Measurements from ENCODE around the gene PRCC. TPM values are rescaled to one million over a fixed set of nuclear protein-coding genes. Genes with fewer than 3 reads are reported as not detected.

Gene PRCC
- polyA plus RNA-seq, 2 of the 4 experiments (the other 2 are of a cell fraction), result 44.5 to 52.0 TPM

DNA sequence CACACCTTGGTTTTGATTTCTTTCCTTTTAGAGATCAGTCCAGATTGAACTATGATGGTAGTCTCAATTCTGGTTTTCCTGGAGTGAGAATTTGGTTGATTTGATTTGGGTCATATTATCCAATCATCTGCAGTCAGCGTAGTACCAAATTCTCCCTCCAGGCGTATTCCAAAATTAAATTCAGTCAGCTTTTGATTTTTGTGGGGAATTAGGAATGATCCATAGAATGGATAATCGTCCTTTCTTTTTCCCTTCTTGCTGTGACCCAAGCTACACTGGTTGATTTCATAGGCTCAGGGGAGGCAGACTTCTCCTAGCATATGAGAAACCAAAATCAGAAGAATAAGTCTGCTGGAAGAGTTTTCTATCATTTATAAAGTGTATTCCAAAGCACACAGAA, 4.9 kb downstream of the PRCC start:
- Histone ChIP-seq H3K9me3 (no peaks in the 10 kb centered on the region), H3K4me3 (no peak overlapping the region), H3K27ac (no peak overlapping the region), H3K4me1 (peaks cover 19% of the 10 kb centered on the region), H3K4me2 (no peak overlapping the region)
- FAIRE-seq (no peak), DNase-seq (ENCODE audit: low read depth in 1 of 2, low spot score in 1 of 2) (no peak), ATAC-seq (no peak)
- ChIA-PET POLR2A (no interaction called here), CTCF (interaction anchor here (0.6 to 13.3 kb wide), 13 partner anchors 9 to 156 kb away, joined by 3 to 130 read pairs (median 5); partner anchors contain the start of genes HDGF, INSRR, ISG20L2 and METTL25B)
- no peak for TF ChIP-seq RCOR1 (IDR thresholded peaks at IDR 0.05; ENCODE audit: low read depth, low read length)
- TF ChIP-seq, protein P1, sequence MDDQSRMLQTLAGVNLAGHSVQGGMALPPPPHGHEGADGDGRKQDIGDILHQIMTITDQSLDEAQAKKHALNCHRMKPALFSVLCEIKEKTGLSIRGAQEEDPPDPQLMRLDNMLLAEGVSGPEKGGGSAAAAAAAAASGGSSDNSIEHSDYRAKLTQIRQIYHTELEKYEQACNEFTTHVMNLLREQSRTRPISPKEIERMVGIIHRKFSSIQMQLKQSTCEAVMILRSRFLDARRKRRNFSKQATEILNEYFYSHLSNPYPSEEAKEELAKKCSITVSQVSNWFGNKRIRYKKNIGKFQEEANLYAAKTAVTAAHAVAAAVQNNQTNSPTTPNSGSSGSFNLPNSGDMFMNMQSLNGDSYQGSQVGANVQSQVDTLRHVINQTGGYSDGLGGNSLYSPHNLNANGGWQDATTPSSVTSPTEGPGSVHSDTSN (IDR thresholded peaks at IDR 0.05), result no peak
- 85% methylated on average over 3 of the region's 3 CpGs for WGBS (ENCODE audit: missing lambda C conversion rate)

DNA sequence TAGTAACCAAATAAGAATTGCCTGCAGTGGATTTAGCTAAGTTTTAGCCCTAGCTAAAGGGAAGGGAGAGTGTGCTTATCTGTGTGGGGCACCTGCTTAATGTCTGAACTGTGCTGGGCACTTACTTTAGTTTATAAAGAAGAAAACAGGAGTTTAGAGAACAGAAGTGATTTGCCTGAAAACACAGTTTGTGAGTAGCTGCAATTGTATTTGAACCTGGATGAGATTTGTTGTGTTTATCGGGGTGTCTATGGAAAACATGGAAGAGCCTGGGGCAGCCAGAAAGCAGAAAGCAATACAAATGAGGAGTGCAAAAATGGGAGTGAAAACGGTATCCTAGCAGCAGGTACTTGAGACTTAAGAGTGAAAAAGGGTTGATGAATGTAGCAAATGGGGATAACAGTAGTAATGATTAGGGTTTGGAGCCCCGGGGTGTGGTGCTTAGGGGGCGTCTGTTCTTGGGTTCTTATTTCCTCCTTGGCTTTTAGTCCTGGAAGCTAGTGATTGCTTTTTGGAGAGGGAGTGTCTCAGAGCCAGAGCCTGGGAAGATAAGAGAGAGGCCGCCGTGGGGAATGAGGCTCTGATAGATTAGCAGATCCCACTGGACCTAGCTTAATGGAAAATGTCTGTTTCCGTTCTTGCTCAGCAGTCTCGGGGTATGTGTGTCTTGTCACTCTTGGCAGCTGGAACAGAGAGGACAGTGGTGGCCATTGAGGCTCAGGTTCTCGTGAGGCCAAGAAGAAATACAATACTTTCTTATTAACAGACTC, 5.6 kb downstream of the PRCC start:
- Histone ChIP-seq H3K27ac (no peak overlapping the region), H3K4me1 (peaks cover 19% of the 10 kb centered on the region), H3K9me3 (no peaks in the 10 kb centered on the region), H3K4me3 (no peak overlapping the region), H3K4me2 (no peak overlapping the region)
- no peak for DNase-seq (ENCODE audit: low read depth in 1 of 2, low spot score in 1 of 2)
- TF ChIP-seq, protein P2, sequence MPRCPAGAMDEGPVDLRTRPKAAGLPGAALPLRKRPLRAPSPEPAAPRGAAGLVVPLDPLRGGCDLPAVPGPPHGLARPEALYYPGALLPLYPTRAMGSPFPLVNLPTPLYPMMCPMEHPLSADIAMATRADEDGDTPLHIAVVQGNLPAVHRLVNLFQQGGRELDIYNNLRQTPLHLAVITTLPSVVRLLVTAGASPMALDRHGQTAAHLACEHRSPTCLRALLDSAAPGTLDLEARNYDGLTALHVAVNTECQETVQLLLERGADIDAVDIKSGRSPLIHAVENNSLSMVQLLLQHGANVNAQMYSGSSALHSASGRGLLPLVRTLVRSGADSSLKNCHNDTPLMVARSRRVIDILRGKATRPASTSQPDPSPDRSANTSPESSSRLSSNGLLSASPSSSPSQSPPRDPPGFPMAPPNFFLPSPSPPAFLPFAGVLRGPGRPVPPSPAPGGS (IDR thresholded peaks at IDR 0.05), result no peak
- TF ChIP-seq ZFP36 (IDR thresholded peaks at IDR 0.05; ENCODE audit: borderline replicate concordance, partially characterized antibody) (no peak), SMC3 (IDR thresholded peaks at IDR 0.05) (no peak), POLR2AphosphoS2 (conservative IDR thresholded peaks at IDR 0.05; ENCODE audit: low read length) (no peak), POLR2A (IDR thresholded peaks at IDR 0.05; ENCODE audit: low read length) (no peak), ZNF302 (CRISPR knock-in tag; IDR thresholded peaks at IDR 0.05) (no peak), FOSB (CRISPR knock-in tag; IDR thresholded peaks at IDR 0.05) (no peak), HOXB13 (CRISPR knock-in tag; IDR thresholded peaks at IDR 0.05; ENCODE audit: low read depth) (no peak), BHLHE40 (IDR thresholded peaks at IDR 0.05; ENCODE audit: low read depth, low read length) (no peak), MAZ (IDR thresholded peaks at IDR 0.05; ENCODE audit: borderline replicate concordance, low read depth, low read length) (no peak)
- TF ChIP-seq, protein P3, sequence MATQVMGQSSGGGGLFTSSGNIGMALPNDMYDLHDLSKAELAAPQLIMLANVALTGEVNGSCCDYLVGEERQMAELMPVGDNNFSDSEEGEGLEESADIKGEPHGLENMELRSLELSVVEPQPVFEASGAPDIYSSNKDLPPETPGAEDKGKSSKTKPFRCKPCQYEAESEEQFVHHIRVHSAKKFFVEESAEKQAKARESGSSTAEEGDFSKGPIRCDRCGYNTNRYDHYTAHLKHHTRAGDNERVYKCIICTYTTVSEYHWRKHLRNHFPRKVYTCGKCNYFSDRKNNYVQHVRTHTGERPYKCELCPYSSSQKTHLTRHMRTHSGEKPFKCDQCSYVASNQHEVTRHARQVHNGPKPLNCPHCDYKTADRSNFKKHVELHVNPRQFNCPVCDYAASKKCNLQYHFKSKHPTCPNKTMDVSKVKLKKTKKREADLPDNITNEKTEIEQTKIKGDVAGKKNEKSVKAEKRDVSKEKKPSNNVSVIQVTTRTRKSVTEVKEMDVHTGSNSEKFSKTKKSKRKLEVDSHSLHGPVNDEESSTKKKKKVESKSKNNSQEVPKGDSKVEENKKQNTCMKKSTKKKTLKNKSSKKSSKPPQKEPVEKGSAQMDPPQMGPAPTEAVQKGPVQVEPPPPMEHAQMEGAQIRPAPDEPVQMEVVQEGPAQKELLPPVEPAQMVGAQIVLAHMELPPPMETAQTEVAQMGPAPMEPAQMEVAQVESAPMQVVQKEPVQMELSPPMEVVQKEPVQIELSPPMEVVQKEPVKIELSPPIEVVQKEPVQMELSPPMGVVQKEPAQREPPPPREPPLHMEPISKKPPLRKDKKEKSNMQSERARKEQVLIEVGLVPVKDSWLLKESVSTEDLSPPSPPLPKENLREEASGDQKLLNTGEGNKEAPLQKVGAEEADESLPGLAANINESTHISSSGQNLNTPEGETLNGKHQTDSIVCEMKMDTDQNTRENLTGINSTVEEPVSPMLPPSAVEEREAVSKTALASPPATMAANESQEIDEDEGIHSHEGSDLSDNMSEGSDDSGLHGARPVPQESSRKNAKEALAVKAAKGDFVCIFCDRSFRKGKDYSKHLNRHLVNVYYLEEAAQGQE (IDR thresholded peaks at IDR 0.05), result no peak
- TF ChIP-seq, protein P4, sequence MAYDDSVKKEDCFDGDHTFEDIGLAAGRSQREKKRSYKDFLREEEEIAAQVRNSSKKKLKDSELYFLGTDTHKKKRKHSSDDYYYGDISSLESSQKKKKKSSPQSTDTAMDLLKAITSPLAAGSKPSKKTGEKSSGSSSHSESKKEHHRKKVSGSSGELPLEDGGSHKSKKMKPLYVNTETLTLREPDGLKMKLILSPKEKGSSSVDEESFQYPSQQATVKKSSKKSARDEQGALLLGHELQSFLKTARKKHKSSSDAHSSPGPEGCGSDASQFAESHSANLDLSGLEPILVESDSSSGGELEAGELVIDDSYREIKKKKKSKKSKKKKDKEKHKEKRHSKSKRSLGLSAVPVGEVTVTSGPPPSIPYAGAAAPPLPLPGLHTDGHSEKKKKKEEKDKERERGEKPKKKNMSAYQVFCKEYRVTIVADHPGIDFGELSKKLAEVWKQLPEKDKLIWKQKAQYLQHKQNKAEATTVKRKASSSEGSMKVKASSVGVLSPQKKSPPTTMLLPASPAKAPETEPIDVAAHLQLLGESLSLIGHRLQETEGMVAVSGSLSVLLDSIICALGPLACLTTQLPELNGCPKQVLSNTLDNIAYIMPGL (CRISPR knock-in tag; IDR thresholded peaks at IDR 0.05; ENCODE audit: borderline replicate concordance), result no peak
- ChIA-PET POLR2A (no interaction called here), CTCF (interaction anchor here (0.6 to 13.3 kb wide), 13 partner anchors 8 to 155 kb away, joined by 3 to 130 read pairs (median 5); partner anchors contain the start of genes HDGF, INSRR, ISG20L2 and METTL25B)
- 83% methylated on average over 9 of the region's 9 CpGs for WGBS (ENCODE audit: missing lambda C conversion rate)
- ATAC-seq, result no peak
- no peak for FAIRE-seq

All from A549 (cell line).